ENCODE measurements around the gene HSPB1.

The HSPB1 gene

DNA sequence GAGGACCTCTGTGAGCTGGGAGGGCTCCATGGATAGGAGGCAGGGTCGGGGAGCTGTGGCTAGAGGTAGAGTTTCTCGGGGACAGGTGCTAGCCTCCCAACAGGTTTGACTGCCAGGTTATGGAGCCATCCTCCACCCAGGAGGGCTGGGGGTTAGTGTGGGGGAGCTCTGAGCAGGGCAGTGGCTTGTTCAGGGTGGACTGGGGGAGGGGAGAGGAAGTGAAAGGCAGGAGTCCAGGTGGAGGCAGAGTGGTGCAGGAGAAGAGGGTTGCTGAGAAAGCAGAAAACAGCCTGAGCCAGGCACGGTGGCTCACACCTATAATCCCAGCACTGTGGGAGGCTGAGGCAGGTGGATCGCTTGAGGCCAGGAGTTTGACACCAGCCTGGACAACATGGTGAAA is 40.5 kb upstream of the HSPB1 start:
- no peak for TF ChIP-seq CTCF (IDR thresholded peaks at IDR 0.05; ENCODE audit: insufficient read depth, low read depth, low read length, missing control alignments)
- no peak overlapping the region for H3K4me3 ChIP-seq (ENCODE audit: low read depth, low read length)
- no peak for DNase-seq (ENCODE audit: low read depth)

GRCh38 chr7:76262683-76263402 is 39.6 kb upstream of the HSPB1 start:
- peak; percentile 75 for TF ChIP-seq CTCF (IDR thresholded peaks at IDR 0.05; ENCODE audit: insufficient read depth, low read depth, low read length, missing control alignments)
- H3K4me3 ChIP-seq (ENCODE audit: low read depth, low read length), result no peak overlapping the region
- DNase-seq (ENCODE audit: low read depth), result peak; percentile 65

GRCh38 chr7:76265299-76265698 is 37.2 kb upstream of the HSPB1 start:
- DNase-seq (ENCODE audit: low read depth), result no peak
- no peak overlapping the region for H3K4me3 ChIP-seq (ENCODE audit: low read depth, low read length)
- no peak for TF ChIP-seq CTCF (IDR thresholded peaks at IDR 0.05; ENCODE audit: insufficient read depth, low read depth, low read length, missing control alignments)

GRCh38 chr7:76267107-76267893 is 35.2 kb upstream of the HSPB1 start:
- no peak for DNase-seq (ENCODE audit: low read depth)
- peak overlapping the region; percentile 48 for H3K4me3 ChIP-seq (ENCODE audit: low read depth, low read length)
- no peak for TF ChIP-seq CTCF (IDR thresholded peaks at IDR 0.05; ENCODE audit: insufficient read depth, low read depth, low read length, missing control alignments)

DNA sequence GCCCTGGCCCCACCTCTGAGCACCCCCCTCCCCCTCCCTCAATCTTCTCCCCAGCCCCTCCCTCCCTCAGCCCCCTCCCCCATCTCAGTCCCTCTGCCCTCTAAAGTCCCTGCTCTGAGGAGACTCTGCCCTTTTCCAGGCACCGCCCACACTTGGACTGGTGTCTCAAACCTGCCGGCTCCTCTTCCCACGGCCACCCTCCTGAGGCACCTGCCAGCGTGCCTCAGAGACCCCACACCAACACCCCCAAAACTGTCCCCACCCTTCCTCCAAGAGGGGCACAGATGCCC is 34.6 kb upstream of the HSPB1 start:
- H3K4me3 ChIP-seq (ENCODE audit: low read depth, low read length), result no peak overlapping the region
- TF ChIP-seq CTCF (IDR thresholded peaks at IDR 0.05; ENCODE audit: insufficient read depth, low read depth, low read length, missing control alignments), result no peak

DNA sequence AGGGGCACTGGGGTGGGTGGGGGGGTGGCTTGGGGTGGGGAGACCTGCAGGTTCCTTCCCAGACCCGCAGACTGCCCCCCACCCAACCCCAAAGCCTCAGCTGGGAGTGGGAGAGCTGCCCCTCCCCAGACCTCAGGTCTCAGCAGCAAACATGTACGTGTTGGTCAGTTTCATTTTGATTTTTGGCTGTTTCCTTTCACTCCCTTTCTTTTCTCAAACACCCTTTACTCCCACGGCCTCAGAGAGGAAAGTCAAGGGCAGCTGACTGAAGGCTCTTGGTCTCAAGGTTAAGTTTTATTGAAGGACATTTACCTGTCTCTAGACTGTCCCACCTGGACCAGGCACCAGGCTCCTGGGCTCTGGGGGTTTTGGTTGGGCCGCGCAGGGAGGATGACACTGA is 34.1 kb upstream of the HSPB1 start:
- TF ChIP-seq CTCF (IDR thresholded peaks at IDR 0.05; ENCODE audit: insufficient read depth, low read depth, low read length, missing control alignments), result no peak
- DNase-seq (ENCODE audit: low read depth), result peak; percentile 29
- H3K4me3 ChIP-seq (ENCODE audit: low read depth, low read length), result no peak overlapping the region

More for the DNA sequence above, 34.6 kb upstream of the HSPB1 start:
- no peak for DNase-seq (ENCODE audit: low read depth)

Measured in GM12865 (cell line).